H1 (cell line): ENCODE results near the gene COPG1. TPM values are rescaled to one million over a fixed set of nuclear protein-coding genes. Genes with fewer than 3 reads are reported as not detected.

ENCODE experiments used
- CTCF ChIA-PET: fragments of 300-600 bp; sonication (Branson Sonifier 250); formaldehyde crosslinking; loops from one replicate; lab custom pipeline; 2021; ENCODE audit not compliant: partially characterized antibody; lab: Charles Lee
- POLR2A ChIA-PET: fragments of 300-600 bp; sonication (Branson Sonifier 250); formaldehyde crosslinking; loops from one replicate; lab custom pipeline; 2021; ENCODE audit warnings: inconsistent platforms; ENCODE audit not compliant: partially characterized antibody; lab: Charles Lee
- DNase-seq, 2 experiments: peaks; one replicate each; pipeline versions ENCODE4 v3.0.0 to v3.0.0-alpha.2; 2010 to 2022; ENCODE audit warnings: low spot score in 2 of 2, low read depth in 1 of 2, mixed read lengths in 1 of 2
- FAIRE-seq: peaks from 2 replicates; lab custom pipeline; 2011; peaks lifted over from hg19 to GRCh38; lab: Jason Lieb, UNC
- H2AFZ ChIP-seq: 2 replicates; pipeline ENCODE4 v1.8.1; 2012; ENCODE audit warnings: low read length, inconsistent platforms
- H2AK5ac ChIP-seq: 2 replicates; pipeline ENCODE4 v1.6.1; 2013; ENCODE audit warnings: low read depth, low read length
- H2BK120ac ChIP-seq: replicated peaks from 2 replicates; pipeline ENCODE3; 2013; ENCODE audit warnings: low read depth, low read length, inconsistent platforms
- H2BK12ac ChIP-seq: 2 replicates; pipeline ENCODE4 v1.6.1; 2013; ENCODE audit warnings: low read depth, low read length
- H2BK15ac ChIP-seq: 2 replicates; pipeline ENCODE4 v1.6.1; 2013; ENCODE audit warnings: low read length
- H2BK20ac ChIP-seq: 2 replicates; pipeline ENCODE4 v1.6.1; 2013; ENCODE audit warnings: low read length
- H2BK5ac ChIP-seq: 2 replicates; pipeline ENCODE4 v1.6.1; 2013; ENCODE audit warnings: low read depth, low read length
- H3K14ac ChIP-seq: 2 replicates; pipeline ENCODE4 v1.6.1; 2013; ENCODE audit warnings: inconsistent platforms; ENCODE audit not compliant: insufficient read length
- H3K18ac ChIP-seq: 2 replicates; pipeline ENCODE4 v1.6.1; 2013; ENCODE audit warnings: low read length; ENCODE audit errors: extremely low read depth
- H3K23ac ChIP-seq: 2 replicates; pipeline ENCODE4 v1.6.1; 2013; ENCODE audit warnings: inconsistent platforms; ENCODE audit not compliant: insufficient read length
- H3K23me2 ChIP-seq: 2 replicates; pipeline ENCODE4 v1.6.1; 2013; ENCODE audit warnings: low read depth, low read length
- H3K27ac ChIP-seq: 2 replicates; pipeline ENCODE4 v1.6.1; 2011; ENCODE audit warnings: low read depth, low read length, inconsistent platforms
- H3K27me3 ChIP-seq, 4 experiments: replicated peaks in 1 of 4; 1 replicate in 1 of 4; 2 replicates in 3 of 4; pipeline versions ENCODE4 v1.6.1 to v1.8.1; 2011 to 2013; ENCODE audit warnings: low read length in 3 of 4, mild to moderate bottlenecking in 3 of 4, inconsistent platforms in 2 of 4, mixed read lengths in 2 of 4, moderate library complexity in 1 of 4; ENCODE audit not compliant: control insufficient read depth in 3 of 4, insufficient read depth in 3 of 4; ENCODE audit errors: extremely low read depth in 1 of 4
- H3K36me3 ChIP-seq, 4 experiments: 2 replicates each; pipeline versions ENCODE4 v1.6.1 to v1.8.1; 2011 to 2013; ENCODE audit warnings: mild to moderate bottlenecking in 4 of 4, low read length in 3 of 4, moderate library complexity in 2 of 4, control low read depth in 1 of 4, inconsistent platforms in 1 of 4; ENCODE audit not compliant: insufficient read depth in 4 of 4, control insufficient read depth in 2 of 4
- H3K4ac ChIP-seq: replicated peaks from 2 replicates; pipeline ENCODE3; 2013; ENCODE audit warnings: low read length, low read depth, mixed read lengths, inconsistent platforms; ENCODE audit not compliant: insufficient read length
- H3K4me1 ChIP-seq, 4 experiments: replicated peaks in 1 of 4; 1 replicate in 1 of 4; 2 replicates in 3 of 4; pipeline versions ENCODE4 v1.6.1 to v1.8.1; 2011 to 2013; ENCODE audit warnings: low read length in 3 of 4, inconsistent platforms in 2 of 4, mixed read lengths in 1 of 4; ENCODE audit not compliant: insufficient read depth in 4 of 4, control insufficient read depth in 3 of 4
- H3K4me2 ChIP-seq, 2 experiments: 2 replicates each; pipeline versions ENCODE4 v1.6.1 to v1.8.1; 2011 to 2013; ENCODE audit warnings: low read depth in 2 of 2, low read length in 2 of 2, control low read depth in 1 of 2, inconsistent platforms in 1 of 2, mild to moderate bottlenecking in 1 of 2; ENCODE audit not compliant: insufficient read depth in 1 of 2
- H3K4me3 ChIP-seq, 4 experiments: fragments of 200-600, 300-600 bp in 1 of 4; sonication (generic), shearing (Covaris generic), sonication (Bioruptor Twin) in 1 of 4; 2 replicates each; pipeline versions ENCODE4 v1.5.1 to v1.8.1; 2011 to 2016; ENCODE audit warnings: low read length in 4 of 4, low read depth in 3 of 4, control low read depth in 2 of 4, inconsistent platforms in 2 of 4, mild to moderate bottlenecking in 2 of 4, mixed read lengths in 1 of 4, moderate library complexity in 1 of 4; ENCODE audit not compliant: insufficient read depth in 2 of 4; ENCODE audit errors: extremely low read depth in 1 of 4
- H3K56ac ChIP-seq: replicated peaks from 2 replicates; pipeline ENCODE3; 2013; ENCODE audit warnings: low read depth, mild to moderate bottlenecking, mixed read lengths, low read length, inconsistent platforms; ENCODE audit not compliant: insufficient read length
- H3K79me1 ChIP-seq: 2 replicates; pipeline ENCODE4 v1.6.1; 2013; ENCODE audit warnings: low read depth, low read length, control low read depth
- H3K79me2 ChIP-seq, 2 experiments: 2 replicates each; pipeline versions ENCODE4 v1.6.1 to v1.8.1; 2012 to 2013; ENCODE audit warnings: low read length in 2 of 2, mild to moderate bottlenecking in 2 of 2, inconsistent platforms in 1 of 2; ENCODE audit not compliant: insufficient read depth in 2 of 2, control insufficient read depth in 1 of 2
- H3K9ac ChIP-seq, 4 experiments: replicated peaks in 1 of 4; 1 replicate in 1 of 4; 2 replicates in 3 of 4; pipeline versions ENCODE4 v1.6.1 to v1.8.1; 2011 to 2013; ENCODE audit warnings: low read depth in 3 of 4, low read length in 3 of 4, control low read depth in 2 of 4, mild to moderate bottlenecking in 2 of 4, moderate library complexity in 2 of 4, inconsistent platforms in 1 of 4; ENCODE audit errors: extremely low read depth in 1 of 4
- H3K9me3 ChIP-seq, 2 experiments: 2 replicates each; pipeline versions ENCODE4 v1.6.1 to v1.8.1; 2012 to 2013; ENCODE audit warnings: mild to moderate bottlenecking in 2 of 2, moderate library complexity in 2 of 2, control low read depth in 1 of 2, inconsistent platforms in 1 of 2, low read depth in 1 of 2, low read length in 1 of 2, mixed read lengths in 1 of 2; ENCODE audit not compliant: insufficient read depth in 2 of 2
- H4K20me1 ChIP-seq, 2 experiments: replicated peaks in 1 of 2; 2 replicates each; pipeline versions ENCODE3 to v1.8.1; 2011 to 2013; ENCODE audit warnings: inconsistent platforms in 2 of 2, low read length in 2 of 2, mild to moderate bottlenecking in 1 of 2; ENCODE audit not compliant: insufficient read depth in 2 of 2, control insufficient read depth in 1 of 2
- H4K5ac ChIP-seq: 2 replicates; pipeline ENCODE4 v1.6.1; 2013; ENCODE audit warnings: low read length, low read depth, mixed read lengths, inconsistent platforms; ENCODE audit not compliant: insufficient read length
- H4K8ac ChIP-seq: 2 replicates; pipeline ENCODE4 v1.8.0; 2013; ENCODE audit warnings: mild to moderate bottlenecking, moderate library complexity, low read length, inconsistent platforms; ENCODE audit not compliant: insufficient read depth; ENCODE audit errors: extremely low read depth
- H4K91ac ChIP-seq: replicated peaks from 2 replicates; pipeline ENCODE3; 2013; ENCODE audit warnings: low read length, mixed read lengths, inconsistent platforms; ENCODE audit not compliant: insufficient read length
- POLR2AphosphoS5 ChIP-seq: IDR thresholded peaks from 2 replicates; pipeline ENCODE4 v1.6.1; 2011; ENCODE audit warnings: low read depth, low read length
- RFX5 ChIP-seq: IDR thresholded peaks from 2 replicates; pipeline ENCODE4 v1.6.1; 2011; ENCODE audit warnings: low read depth, low read length, improper control_type of control experiment, borderline replicate concordance
- TAF7 ChIP-seq: optimal IDR thresholded peaks from 2 replicates; pipeline ENCODE3; 2011; ENCODE audit warnings: low read depth, mild to moderate bottlenecking, inconsistent platforms, low read length, moderate library complexity, borderline replicate concordance
- WGBS, 2 experiments: shearing (Covaris generic) in 1 of 2; methylation state at CpG; one replicate each; pipeline versions ENCODE4 v1.1.6 to v1.1.7; 2013 to 2015; ENCODE audit warnings: low lambda C conversion rate in 2 of 2, mixed read lengths in 2 of 2, inconsistent platforms in 1 of 2, low coverage in 1 of 2, missing lambda C conversion rate in 1 of 2; ENCODE audit not compliant: insufficient replicate concordance in 2 of 2, insufficient coverage in 1 of 2, insufficient read length in 1 of 2; ENCODE audit errors: extremely low coverage in 1 of 2, missing lambda C conversion rate in 1 of 2; 5-methylcytosine and 5-hydroxymethylcytosine counted together
- polyA plus RNA-seq, 7 experiments: library from polyadenylated mRNA; depleted of rRNA in 3 of 7; stranded (reverse) in 5 of 7; unstranded in 2 of 7; fragments of >200 nt in 5 of 7; fragments of 200-250 nt in 2 of 7; gene quantifications; 1 replicate in 5 of 7; 2 replicates in 1 of 7; 4 replicates in 1 of 7; pipeline versions ENCODE4 v1.2.1 to v1.2.3, GENCODE V29; 2011 to 2013; ENCODE audit warnings: missing spikeins in 2 of 7, mixed read lengths in 2 of 7
- total RNA-seq: library from RNA; stranded (reverse); fragmentation: NEBNext Ultra II Directional; extraction: Animal tissue kit (Norgen Biotek cat#: 25700); gene quantifications from 2 replicates; pipeline ENCODE4 v1.2.1, GENCODE V29; 2021

COPG1 gene
- total and polyA plus RNA-seq, 2 of the 8 experiments (the other 6 are each of a cell fraction or from before 2014, with no cell fraction given): 52.7 to 106 TPM

DNA sequence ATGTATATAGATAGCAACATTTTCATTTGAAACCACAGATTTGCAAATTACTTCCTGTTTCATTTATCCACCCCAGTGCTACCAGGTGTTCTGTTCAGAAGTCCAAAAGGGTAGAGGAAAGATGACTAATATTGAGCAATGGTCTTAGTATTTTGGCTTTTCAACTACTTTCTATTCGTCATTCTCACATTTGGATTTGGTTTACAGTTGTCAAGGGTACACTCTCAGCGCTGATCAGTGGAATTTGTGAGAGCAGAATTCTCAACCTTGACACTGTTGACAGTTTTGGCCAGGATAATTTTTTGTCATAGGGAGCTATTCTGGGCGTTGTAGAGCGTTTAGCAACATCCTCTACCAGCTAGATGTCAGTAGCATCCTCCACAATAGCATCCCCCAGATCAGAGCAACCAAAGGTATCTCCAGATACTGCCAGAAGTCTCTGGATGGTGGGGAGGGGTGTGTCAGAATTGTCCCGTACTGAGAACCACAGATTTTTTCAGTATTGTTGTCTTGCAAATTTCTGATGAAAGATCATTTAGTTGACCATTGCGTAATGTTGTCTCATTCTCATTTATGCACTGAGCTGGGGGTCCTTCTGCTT is 33.4 kb downstream of the COPG1 start:
- ChIA-PET CTCF (interaction anchor here (0.6 to 2.6 kb wide), 6 partner anchors 20 to 311 kb away, joined by 3 to 13 read pairs (median 6); a partner anchor contains a TSS), POLR2A (interaction anchor here (0.9 to 4.5 kb wide), 5 partner anchors 8 to 103 kb away, joined by 3 to 27 read pairs (median 3); a partner anchor contains a TSS)
- no peak overlapping the region for H3K14ac ChIP-seq
- no peak overlapping the region for H2AK5ac ChIP-seq
- H4K8ac ChIP-seq: no peak overlapping the region
- no peak overlapping the region for H3K4me3 ChIP-seq
- no peak overlapping the region for H2BK12ac ChIP-seq
- peaks cover 0 to 7% of the 10 kb centered on the region in 2 experiments; a peak in 2 of 4 replicates for H3K79me2 ChIP-seq
- no peak overlapping the region for H2AFZ ChIP-seq
- H3K9ac ChIP-seq: no peak overlapping the region
- TF ChIP-seq POLR2AphosphoS5 (no peak), RFX5 (no peak), TAF7 (no peak)
- no peaks in the 10 kb centered on the region for H3K27me3 ChIP-seq
- H3K23ac ChIP-seq: no peak overlapping the region
- DNase-seq (no peak), FAIRE-seq (no peak)
- H2BK5ac ChIP-seq: no peak overlapping the region
- no peaks in the 10 kb centered on the region for H4K20me1 ChIP-seq
- H3K36me3 ChIP-seq: no peaks in the 10 kb centered on the region
- H3K18ac ChIP-seq: no peak overlapping the region
- no peak overlapping the region for H3K56ac ChIP-seq
- no peak overlapping the region for H2BK120ac ChIP-seq
- no peak overlapping the region for H3K4ac ChIP-seq
- H3K23me2 ChIP-seq: peaks cover 7% of the 10 kb centered on the region; the same call in 1 of the 2 replicates
- no peaks in the 10 kb centered on the region for H3K9me3 ChIP-seq
- no peak overlapping the region for H4K91ac ChIP-seq
- no peak overlapping the region for H3K27ac ChIP-seq
- 75% methylated on average over 6 of the region's 6 CpGs; no CpG with 5 or more reads in 1 of the 2 experiments for WGBS, 2 experiments
- no peak overlapping the region for H2BK15ac ChIP-seq
- H3K79me1 ChIP-seq: no peaks in the 10 kb centered on the region
- peaks cover 0 to 10% (median 3%) of the 10 kb centered on the region in 4 experiments; a peak in 6 of 7 replicates for H3K4me1 ChIP-seq
- H2BK20ac ChIP-seq: no peak overlapping the region
- no peak overlapping the region for H3K4me2 ChIP-seq
- H4K5ac ChIP-seq: no peak overlapping the region
